Activated CD8-positive, alpha-beta memory T cell treated with anti-CD3 and anti-CD28 coated beads for 48 hours (primary cell): ENCODE data around the gene INSRR.

Experiments
- DNase-seq, 3 experiments: peaks; one replicate each; pipeline ENCODE4 v3.0.0-alpha.2; 2020; ENCODE audit warnings: low read depth in 2 of 3, low spot score in 2 of 3

INSRR gene

GRCh38 chr1:156834322-156834721 is 24.6 kb downstream of the INSRR start:
- DNase-seq: no peak

GRCh38 chr1:156833603-156834002 is 25.3 kb downstream of the INSRR start:
- DNase-seq: no peak

GRCh38 chr1:156832434-156832833 is 26.5 kb downstream of the INSRR start:
- DNase-seq: no peak

- DNase-seq: no peak
These were observed 30.4 kb downstream of the INSRR start for GRCh38 chr1:156828400-156829124.

- DNase-seq: no peak
These were observed 32.3 kb downstream of the INSRR start for GRCh38 chr1:156826630-156827029.

- DNase-seq: no peak
These were observed 35.6 kb downstream of the INSRR start for GRCh38 chr1:156823210-156823790.

GRCh38 chr1:156822680-156823079 is 36.2 kb downstream of the INSRR start:
- no peak for DNase-seq

- no peak for DNase-seq
These were observed 37.1 kb downstream of the INSRR start for GRCh38 chr1:156821801-156822200.

GRCh38 chr1:156816561-156817328 is 42.2 kb downstream of the INSRR start, which contains the start of gene SH2D2A:
Gene SH2D2A, minus strand, starts transcription at chr1:156816848. Its CDS starts 140 bp downstream, at chr1:156816708.
- DNase-seq: peak; percentile 67 to 90 (median 89)

GRCh38 chr1:156815961-156816422 is 42.9 kb downstream of the INSRR start:
- no peak for DNase-seq

- no peak for DNase-seq
These were observed 43.5 kb downstream of the INSRR start for GRCh38 chr1:156815307-156815826.

- no peak for DNase-seq
These were observed 44.2 kb downstream of the INSRR start for GRCh38 chr1:156814571-156815260.

- peak in 2 of 3 experiments; percentile 62 to 64 for DNase-seq
These were observed 45.0 kb downstream of the INSRR start for GRCh38 chr1:156813750-156814570.

GRCh38 chr1:156813298-156813697 is 45.6 kb downstream of the INSRR start:
- DNase-seq: no peak

- no peak for DNase-seq
These were observed 46.5 kb downstream of the INSRR start for GRCh38 chr1:156812293-156812990.

GRCh38 chr1:156811168-156811567 is 47.7 kb downstream of the INSRR start:
- no peak for DNase-seq

- DNase-seq: no peak
These were observed 49.1 kb downstream of the INSRR start for GRCh38 chr1:156809711-156810366.

- no peak for DNase-seq
These were observed 49.6 kb downstream of the INSRR start for GRCh38 chr1:156809281-156809680.
